MM.1S (cell line): Measurements from ENCODE around the gene RBFOX1.

Experiments
- DNase-seq: peaks from one replicate; pipeline ENCODE4 v3.0.0-alpha.2; 2015
- H2AFZ ChIP-seq: fragments of 300-600 bp; sonication (generic); 2 replicates; pipeline ENCODE4 v1.6.0; 2016; ENCODE audit warnings: antibody characterized with exemption, low read length
- H3F3A ChIP-seq: fragments of 300-600 bp; sonication (generic); 2 replicates; pipeline ENCODE4 v1.6.1; 2016; ENCODE audit warnings: mild to moderate bottlenecking, antibody characterized with exemption, low read length, moderate library complexity, mixed read lengths; ENCODE audit not compliant: insufficient read depth
- H3K27ac ChIP-seq: fragments of 300-600 bp; sonication (generic); 2 replicates; pipeline ENCODE4 v1.5.1; 2016; ENCODE audit warnings: mild to moderate bottlenecking, low read length
- H3K27me3 ChIP-seq: fragments of 300-600 bp; sonication (generic); replicated peaks from 2 replicates; pipeline ENCODE4 v1.6.0; 2016; ENCODE audit warnings: low read length; ENCODE audit not compliant: insufficient read depth
- H3K36me3 ChIP-seq: fragments of 300-600 bp; sonication (generic); replicated peaks from 2 replicates; pipeline ENCODE4 v1.6.1; 2016; ENCODE audit warnings: mild to moderate bottlenecking, low read length, mixed read lengths; ENCODE audit not compliant: insufficient read depth
- H3K4me1 ChIP-seq: fragments of 300-600 bp; sonication (generic); 2 replicates; pipeline ENCODE4 v1.6.1; 2016; ENCODE audit warnings: low read length, mixed read lengths
- H3K4me2 ChIP-seq: fragments of 300-600 bp; sonication (generic); 2 replicates; pipeline ENCODE4 v1.6.0; 2016; ENCODE audit warnings: low read depth, low read length
- H3K4me3 ChIP-seq: fragments of 300-600 bp; sonication (generic); 2 replicates; pipeline ENCODE4 v1.5.1; 2016; ENCODE audit warnings: low read length, mixed read lengths
- H3K79me2 ChIP-seq: fragments of 300-600 bp; sonication (generic); 2 replicates; pipeline ENCODE4 v1.6.1; 2016; ENCODE audit warnings: mixed run types, low read length, mixed read lengths
- H3K9ac ChIP-seq: fragments of 300-600 bp; sonication (generic); 2 replicates; pipeline ENCODE4 v1.6.1; 2016; ENCODE audit warnings: low read length, mixed read lengths
- H3K9me2 ChIP-seq: fragments of 300-600 bp; sonication (generic); replicated peaks from 2 replicates; pipeline ENCODE4 v1.6.1; 2016; ENCODE audit warnings: mild to moderate bottlenecking, low read length, mixed read lengths; ENCODE audit not compliant: insufficient read depth
- H3K9me3 ChIP-seq: fragments of 300-600 bp; sonication (generic); replicated peaks from 2 replicates; pipeline ENCODE4 v1.6.1; 2016; ENCODE audit warnings: mild to moderate bottlenecking, low read length, mixed read lengths; ENCODE audit not compliant: insufficient read depth
- H4K20me1 ChIP-seq: fragments of 300-600 bp; sonication (generic); 2 replicates; pipeline ENCODE4 v1.6.1; 2016; ENCODE audit warnings: mild to moderate bottlenecking, low read length, moderate library complexity, mixed read lengths; ENCODE audit not compliant: insufficient read depth
- EZH2 ChIP-seq: fragments of 300-600 bp; sonication (generic); optimal IDR thresholded peaks from 2 replicates; pipeline ENCODE3; 2017; ENCODE audit warnings: low read depth, mild to moderate bottlenecking, antibody characterized with exemption, low read length, mixed read lengths
- EZH2phosphoT487 ChIP-seq: fragments of 300-600 bp; sonication (generic); IDR thresholded peaks from 2 replicates; pipeline ENCODE4 v1.6.1; 2018; ENCODE audit warnings: antibody characterized with exemption, low read length
- TF ChIP-seq, protein P1 (sequence below): fragments of 300-600 bp; sonication (generic); IDR thresholded peaks from 2 replicates; pipeline ENCODE4 v1.5.1; 2016; ENCODE audit warnings: antibody characterized with exemption, low read length, mixed read lengths

Gene RBFOX1

DNA sequence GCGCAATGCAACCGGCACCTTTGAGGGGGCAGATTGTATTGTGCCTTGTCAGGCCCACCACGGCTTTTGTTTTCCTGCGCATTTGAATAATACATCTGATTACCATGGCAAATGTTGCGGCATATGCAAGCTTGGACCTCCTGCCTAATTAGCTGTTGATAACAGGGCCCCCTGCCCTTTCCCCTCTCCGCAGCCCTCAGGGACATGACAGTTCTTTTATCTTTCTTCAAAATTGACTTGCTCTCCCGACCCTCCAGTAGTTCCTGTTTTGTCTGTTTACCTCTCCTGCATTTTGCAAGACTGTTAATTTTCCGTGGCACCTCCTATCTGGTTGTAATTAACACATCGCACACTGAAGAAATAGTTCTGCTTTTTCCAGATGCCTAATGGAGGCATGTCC, 86.8 kb downstream of the RBFOX1 start:
- no peak overlapping the region for H2AFZ ChIP-seq

DNA sequence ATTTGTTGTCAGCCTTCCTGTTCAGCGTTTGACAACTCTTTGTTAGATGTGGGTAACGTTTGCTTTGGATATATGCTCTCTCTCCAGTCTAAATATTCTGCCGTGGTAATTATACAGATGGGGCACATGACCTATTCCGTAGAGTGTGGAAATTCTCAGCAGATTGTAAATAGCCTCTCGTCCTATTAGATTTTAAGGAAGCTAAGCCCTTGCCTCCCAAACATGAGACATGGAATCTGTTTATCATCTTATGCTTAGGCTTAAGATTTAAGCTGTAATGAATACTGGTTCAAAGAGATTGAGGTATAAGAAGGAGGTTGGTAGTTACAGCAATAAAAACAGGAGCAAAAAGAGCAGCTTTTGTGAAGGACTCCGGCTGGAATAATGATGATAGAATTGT, 87.4 kb downstream of the RBFOX1 start:
- H3K27ac ChIP-seq = no peak overlapping the region
- no peaks in the 10 kb centered on the region for H3K79me2 ChIP-seq
- no peak for DNase-seq
- no peaks in the 10 kb centered on the region for H3K27me3 ChIP-seq
- H3F3A ChIP-seq = no peaks in the 10 kb centered on the region
- H3K4me1 ChIP-seq = no peaks in the 10 kb centered on the region
- H3K9me2 ChIP-seq = no peaks in the 10 kb centered on the region
- no peak overlapping the region for H3K4me2 ChIP-seq
- H3K9ac ChIP-seq = no peak overlapping the region
- no peak overlapping the region for H3K4me3 ChIP-seq
- H3K9me3 ChIP-seq = no peaks in the 10 kb centered on the region
- TF ChIP-seq EZH2 = no peak
- H2AFZ ChIP-seq = no peak overlapping the region
- no peaks in the 10 kb centered on the region for H4K20me1 ChIP-seq
- H3K36me3 ChIP-seq = no peaks in the 10 kb centered on the region

More for the DNA sequence above, 86.8 kb downstream of the RBFOX1 start:
- no peaks in the 10 kb centered on the region for H3K79me2 ChIP-seq
- DNase-seq = no peak
- H3K4me2 ChIP-seq = no peak overlapping the region
- no peaks in the 10 kb centered on the region for H3F3A ChIP-seq
- no peak for TF ChIP-seq EZH2phosphoT487
- TF ChIP-seq, protein P1, sequence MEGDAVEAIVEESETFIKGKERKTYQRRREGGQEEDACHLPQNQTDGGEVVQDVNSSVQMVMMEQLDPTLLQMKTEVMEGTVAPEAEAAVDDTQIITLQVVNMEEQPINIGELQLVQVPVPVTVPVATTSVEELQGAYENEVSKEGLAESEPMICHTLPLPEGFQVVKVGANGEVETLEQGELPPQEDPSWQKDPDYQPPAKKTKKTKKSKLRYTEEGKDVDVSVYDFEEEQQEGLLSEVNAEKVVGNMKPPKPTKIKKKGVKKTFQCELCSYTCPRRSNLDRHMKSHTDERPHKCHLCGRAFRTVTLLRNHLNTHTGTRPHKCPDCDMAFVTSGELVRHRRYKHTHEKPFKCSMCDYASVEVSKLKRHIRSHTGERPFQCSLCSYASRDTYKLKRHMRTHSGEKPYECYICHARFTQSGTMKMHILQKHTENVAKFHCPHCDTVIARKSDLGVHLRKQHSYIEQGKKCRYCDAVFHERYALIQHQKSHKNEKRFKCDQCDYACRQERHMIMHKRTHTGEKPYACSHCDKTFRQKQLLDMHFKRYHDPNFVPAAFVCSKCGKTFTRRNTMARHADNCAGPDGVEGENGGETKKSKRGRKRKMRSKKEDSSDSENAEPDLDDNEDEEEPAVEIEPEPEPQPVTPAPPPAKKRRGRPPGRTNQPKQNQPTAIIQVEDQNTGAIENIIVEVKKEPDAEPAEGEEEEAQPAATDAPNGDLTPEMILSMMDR = no peak
- TF ChIP-seq EZH2 = no peak
- H3K9me3 ChIP-seq = no peaks in the 10 kb centered on the region
- H3K27ac ChIP-seq = no peak overlapping the region
- H3K9ac ChIP-seq = no peak overlapping the region
- no peaks in the 10 kb centered on the region for H3K27me3 ChIP-seq
- H3K36me3 ChIP-seq = no peaks in the 10 kb centered on the region
- no peaks in the 10 kb centered on the region for H4K20me1 ChIP-seq
- no peak overlapping the region for H3K4me3 ChIP-seq
- H3K9me2 ChIP-seq = no peaks in the 10 kb centered on the region
- no peaks in the 10 kb centered on the region for H3K4me1 ChIP-seq

DNA sequence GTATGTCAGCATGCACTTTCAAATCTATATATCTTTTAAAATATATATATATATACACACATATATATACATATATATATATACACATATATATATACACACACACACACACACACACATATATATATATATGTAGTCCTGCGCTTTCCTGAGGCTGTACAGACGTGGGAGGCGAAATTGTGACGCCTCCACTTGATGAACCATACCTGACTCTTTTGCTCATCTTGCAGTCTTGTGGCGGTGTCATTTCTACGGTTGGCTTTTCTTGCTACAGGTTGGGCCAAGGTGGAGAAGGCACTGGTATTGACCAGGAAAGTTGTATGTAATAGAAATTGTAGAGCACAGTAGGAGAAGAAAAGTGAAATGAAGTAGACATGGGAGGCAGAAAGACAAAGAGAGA, 88.2 kb downstream of the RBFOX1 start:
- H3K4me3 ChIP-seq = no peak overlapping the region
- H3K79me2 ChIP-seq = no peaks in the 10 kb centered on the region
- no peak overlapping the region for H3K4me2 ChIP-seq
- no peaks in the 10 kb centered on the region for H3K9me3 ChIP-seq
- no peak overlapping the region for H3K27ac ChIP-seq
- H3K9me2 ChIP-seq = no peaks in the 10 kb centered on the region
- no peaks in the 10 kb centered on the region for H3K27me3 ChIP-seq
- no peaks in the 10 kb centered on the region for H3K36me3 ChIP-seq
- H3F3A ChIP-seq = no peaks in the 10 kb centered on the region
- no peak for DNase-seq
- H2AFZ ChIP-seq = no peak overlapping the region
- no peaks in the 10 kb centered on the region for H3K4me1 ChIP-seq
- no peak overlapping the region for H3K9ac ChIP-seq
- TF ChIP-seq EZH2phosphoT487 (no peak), EZH2 (no peak)
- TF ChIP-seq, protein P1 = no peak
- H4K20me1 ChIP-seq = no peaks in the 10 kb centered on the region

DNA sequence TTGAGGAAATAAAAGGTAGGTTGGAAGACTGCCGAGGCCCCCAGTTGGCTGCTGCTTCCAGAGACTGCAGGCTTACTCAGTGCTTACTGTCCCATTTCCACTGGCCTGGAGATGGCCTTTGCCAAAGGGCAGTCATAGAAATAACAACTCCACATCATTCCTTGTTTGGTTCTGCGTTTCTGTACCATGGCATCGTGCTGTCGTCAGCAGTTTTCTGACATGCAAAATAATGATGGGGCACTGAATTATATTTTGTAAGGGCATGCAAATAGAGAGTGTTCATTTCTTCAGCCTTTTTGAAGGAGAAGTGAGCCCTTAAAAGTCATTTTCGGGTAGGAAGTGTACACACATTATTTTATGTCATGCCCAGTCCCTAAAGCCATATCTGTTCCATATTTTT, 88.9 kb downstream of the RBFOX1 start:
- H3K9ac ChIP-seq = no peak overlapping the region
- TF ChIP-seq, protein P1 = no peak
- no peak for TF ChIP-seq EZH2
- no peak overlapping the region for H2AFZ ChIP-seq
- no peaks in the 10 kb centered on the region for H3F3A ChIP-seq
- DNase-seq = no peak
- H4K20me1 ChIP-seq = no peaks in the 10 kb centered on the region
- H3K9me2 ChIP-seq = no peaks in the 10 kb centered on the region
- no peak overlapping the region for H3K4me3 ChIP-seq
- H3K9me3 ChIP-seq = no peaks in the 10 kb centered on the region
- H3K36me3 ChIP-seq = no peaks in the 10 kb centered on the region
- no peaks in the 10 kb centered on the region for H3K79me2 ChIP-seq
- H3K4me1 ChIP-seq = no peaks in the 10 kb centered on the region
- no peak overlapping the region for H3K4me2 ChIP-seq
- no peak overlapping the region for H3K27ac ChIP-seq
- no peaks in the 10 kb centered on the region for H3K27me3 ChIP-seq
